HL-60/S4 treated with retinoic acid at 250 ng/mL for 4 days and 3 days (cell line): ENCODE measurements around the gene VDR.

ENCODE experiments used
- in situ Hi-C: fragments of 300-500 bp; cut with MboI; formaldehyde crosslinking; loops from 2 replicates; pipeline ENCODE4 v1.7.0; 2022; ENCODE audit warnings: low sequenced_read_pairs

The VDR gene

DNA sequence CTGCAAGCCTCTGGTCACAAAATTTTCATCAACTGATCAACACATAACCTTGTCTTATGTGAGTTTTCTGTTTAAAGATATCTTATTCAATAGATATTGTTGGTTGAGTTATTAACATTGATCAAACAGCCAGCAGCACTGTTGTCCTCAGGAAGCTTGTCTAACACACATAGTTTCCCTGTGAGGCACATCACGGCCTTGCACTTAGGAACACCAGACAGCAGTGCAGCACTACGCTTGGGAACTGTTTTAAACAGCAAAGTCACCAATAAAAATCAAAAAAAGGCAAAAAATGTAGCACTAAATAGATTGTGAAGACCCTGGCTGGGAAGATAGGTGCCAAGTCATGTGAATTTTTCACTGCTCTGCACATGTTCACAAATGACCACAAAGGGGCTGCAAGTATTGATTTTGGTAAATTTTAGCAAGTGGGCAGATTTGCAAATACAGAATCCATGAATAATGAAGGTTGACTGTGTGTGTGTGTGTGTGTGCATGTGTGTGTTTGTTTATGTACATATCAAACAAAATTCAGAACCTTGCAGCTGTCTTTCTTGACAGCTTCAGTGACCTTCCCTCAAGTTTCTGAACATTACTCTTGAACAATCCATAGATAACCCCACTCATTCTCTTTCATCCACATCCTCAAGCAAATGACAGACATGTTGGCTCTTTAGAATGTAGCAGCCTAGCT is 28.9 kb downstream of the VDR start:
- in situ Hi-C loops: no loop called here

- in situ Hi-C loops: no loop called here
Measured at GRCh38 chr12:47874316-47874715, 30.5 kb downstream of the VDR start.

GRCh38 chr12:47870175-47870781 is 34.5 kb downstream of the VDR start:
- in situ Hi-C loops: no loop called here

DNA sequence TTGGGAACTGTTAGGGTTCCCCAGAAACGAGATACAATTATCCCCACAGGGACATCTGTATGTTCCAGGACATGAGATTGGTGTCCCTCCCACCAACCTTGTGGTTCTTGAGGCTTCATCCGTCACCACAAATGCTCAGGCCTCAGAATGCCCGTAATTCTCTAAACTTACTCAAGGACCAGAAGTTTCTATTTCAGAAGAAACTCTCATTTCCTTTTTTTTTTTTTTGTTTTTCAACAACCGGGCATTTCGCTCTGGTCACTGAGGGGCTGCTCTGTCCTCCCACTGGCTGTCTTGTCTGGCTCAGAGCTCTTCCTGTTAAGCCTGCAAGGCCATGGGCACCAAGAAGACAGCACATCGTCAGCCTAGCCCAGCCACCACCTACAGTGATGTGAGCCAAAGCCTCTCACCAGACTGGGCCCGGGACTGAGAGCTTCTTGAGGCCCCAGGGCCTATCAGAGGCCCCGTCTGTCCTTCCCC is 36.2 kb downstream of the VDR start:
- in situ Hi-C loops: no loop called here

DNA sequence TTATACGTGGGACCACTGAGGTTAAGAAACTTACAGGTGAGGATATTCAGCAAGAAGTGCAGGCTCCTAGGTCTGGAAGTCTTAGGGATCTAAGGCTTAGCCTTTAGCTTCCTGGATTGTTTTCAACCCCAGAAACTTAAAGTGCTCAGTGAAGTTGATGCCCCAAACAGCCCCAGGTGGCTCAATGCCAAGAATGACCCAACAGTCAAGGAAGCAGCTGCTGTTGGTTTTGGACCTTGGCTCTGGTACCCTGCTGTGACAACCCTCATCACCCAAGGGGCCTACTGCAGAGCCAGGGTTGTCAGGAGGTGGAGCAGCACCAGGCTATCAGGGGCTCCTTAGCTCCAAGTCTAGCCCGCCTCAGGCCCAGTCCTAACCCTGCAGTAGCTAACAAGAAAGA is 36.8 kb downstream of the VDR start:
- in situ Hi-C loops: no loop called here

- in situ Hi-C loops: no loop called here
Measured at GRCh38 chr12:47867495-47867941, 37.3 kb downstream of the VDR start.

GRCh38 chr12:47864646-47865235 is 40.1 kb downstream of the VDR start:
- in situ Hi-C loops: no loop called here

DNA sequence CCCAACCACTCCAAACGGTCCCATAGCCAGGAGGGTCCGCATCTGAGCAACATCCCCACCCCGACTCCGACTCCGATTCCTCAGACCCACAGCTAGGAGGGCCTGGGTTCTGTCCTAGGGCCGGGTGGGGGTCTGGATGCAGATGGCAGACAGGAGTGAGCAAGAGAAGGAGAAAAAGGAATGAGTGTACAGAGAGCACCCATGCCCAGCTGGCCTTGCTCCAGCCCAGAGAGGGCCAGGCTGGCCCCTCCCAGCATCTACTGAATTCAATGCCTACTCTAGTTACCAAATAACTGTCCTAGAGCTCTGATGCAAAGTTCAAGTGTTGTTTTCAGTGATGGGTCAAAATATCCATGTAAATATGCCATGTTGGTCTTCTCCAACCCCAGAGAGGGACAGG is 40.8 kb downstream of the VDR start:
- in situ Hi-C loops: no loop called here

- in situ Hi-C loops: no loop called here
Measured at GRCh38 chr12:47863467-47863866, 41.3 kb downstream of the VDR start.

DNA sequence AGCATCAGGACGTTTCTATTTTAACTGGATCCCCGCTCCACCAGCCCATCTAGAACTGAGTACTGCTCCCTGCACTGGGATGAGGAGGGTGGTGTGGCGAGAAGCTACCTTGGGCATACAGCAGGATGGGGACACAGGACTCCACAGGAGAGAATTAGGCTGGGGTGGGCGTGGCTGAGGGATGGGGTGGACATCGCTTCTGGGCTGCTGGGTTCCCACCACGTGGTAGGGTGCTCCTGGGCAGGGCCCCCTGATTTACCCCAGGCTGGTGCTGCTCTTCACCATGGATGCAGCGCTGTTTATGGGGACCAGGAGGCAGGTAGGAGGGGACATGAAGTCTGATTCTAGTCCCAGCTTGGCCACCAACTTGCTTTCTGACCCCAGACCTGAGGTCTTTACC is 41.9 kb downstream of the VDR start:
- in situ Hi-C loops: no loop called here

DNA sequence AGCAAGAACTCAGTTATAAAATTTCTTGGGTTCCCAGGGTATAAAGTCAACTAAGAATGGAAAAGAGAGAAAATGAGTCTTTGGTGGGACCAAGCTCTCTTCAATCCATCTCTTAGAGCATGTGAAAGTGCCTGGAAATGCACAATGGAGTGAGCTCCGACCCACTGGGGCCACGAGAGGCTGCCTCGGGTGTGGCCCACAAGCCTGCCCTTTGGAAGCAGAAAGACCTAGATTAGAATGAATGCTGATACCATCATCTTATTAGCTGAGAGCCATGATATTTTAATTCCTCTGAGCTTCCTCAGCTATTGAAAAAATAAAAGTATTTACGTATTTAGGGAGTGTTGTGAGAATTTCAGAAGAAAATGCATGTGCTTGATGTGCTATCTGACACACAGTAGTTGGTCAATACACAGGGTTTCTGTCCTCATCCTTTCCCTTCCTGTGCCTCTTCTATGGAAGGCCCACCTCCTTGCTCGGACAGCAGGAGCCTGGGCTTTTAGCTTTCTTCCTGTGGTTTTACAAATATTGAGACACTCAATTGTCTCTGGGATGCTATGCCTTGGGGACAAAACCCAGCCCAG is 42.5 kb downstream of the VDR start:
- in situ Hi-C loops: no loop called here

DNA sequence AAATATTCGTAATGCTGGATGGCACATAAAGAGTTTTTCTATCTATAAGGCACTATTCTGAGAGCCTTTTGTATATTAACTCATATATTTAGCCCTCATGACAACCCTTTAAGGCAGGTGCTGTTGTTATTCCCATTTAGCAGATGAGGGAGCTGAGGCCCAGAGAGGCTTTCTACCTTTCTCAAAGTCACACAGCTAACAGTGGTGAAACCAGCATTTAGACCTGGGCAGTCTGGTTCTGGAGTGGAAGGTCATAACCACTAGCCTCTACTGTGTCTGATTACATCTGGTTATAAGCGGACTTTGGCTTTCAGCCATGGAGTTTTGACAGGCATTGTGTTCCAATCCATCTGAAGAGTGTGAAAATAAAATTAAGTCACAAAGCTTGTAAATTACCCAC is 43.9 kb downstream of the VDR start:
- in situ Hi-C loops: no loop called here

DNA sequence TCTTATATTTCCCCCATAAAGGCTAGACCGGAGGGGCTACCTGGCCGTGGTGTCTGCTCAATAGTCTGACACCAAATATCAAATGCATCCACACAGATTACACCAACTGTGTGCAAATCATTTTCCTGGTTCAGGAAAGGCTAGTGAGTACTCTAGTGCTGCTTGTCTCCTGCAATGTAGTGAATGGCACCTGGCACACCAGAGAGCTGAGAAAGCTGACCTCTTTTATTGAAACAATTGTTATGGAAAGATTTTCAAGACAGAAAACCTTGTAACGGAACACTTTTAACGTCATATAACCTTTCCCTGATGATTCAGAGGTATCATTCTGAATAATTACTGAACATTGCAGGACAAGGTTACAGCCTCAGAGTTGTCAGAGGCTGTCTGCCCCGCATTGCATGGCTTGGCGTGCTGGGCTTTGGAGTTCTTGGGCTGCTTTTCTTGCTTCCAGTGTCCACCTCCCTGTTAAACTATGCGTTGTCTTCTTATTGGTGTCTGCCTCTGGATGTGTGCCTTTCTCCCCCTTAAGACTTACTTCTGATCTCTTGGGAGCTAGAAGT is 44.4 kb downstream of the VDR start:
- in situ Hi-C loops: no loop called here

GRCh38 chr12:47858511-47859266 is 46.1 kb downstream of the VDR start:
- in situ Hi-C loops: no loop called here

GRCh38 chr12:47856721-47857575 is 47.8 kb downstream of the VDR start:
- in situ Hi-C loops: no loop called here

DNA sequence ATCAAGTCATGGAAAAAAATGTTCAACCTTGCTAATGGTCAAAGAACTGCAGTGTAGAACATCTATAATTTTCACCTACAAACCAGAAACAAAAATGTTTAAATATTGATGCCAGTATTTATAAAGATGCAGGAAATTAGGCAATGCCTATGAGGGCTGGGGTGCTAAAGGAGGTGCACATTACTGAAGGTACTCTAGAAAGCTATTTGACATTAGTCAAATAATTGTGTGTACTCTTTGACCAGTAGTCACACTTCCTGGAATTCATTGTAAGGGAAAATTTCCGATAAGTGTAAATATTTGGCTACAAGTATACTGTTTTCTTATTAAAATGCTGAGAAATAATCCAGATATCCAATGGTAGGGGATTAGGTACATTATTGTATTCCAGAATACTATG is 48.7 kb downstream of the VDR start:
- in situ Hi-C loops: no loop called here

DNA sequence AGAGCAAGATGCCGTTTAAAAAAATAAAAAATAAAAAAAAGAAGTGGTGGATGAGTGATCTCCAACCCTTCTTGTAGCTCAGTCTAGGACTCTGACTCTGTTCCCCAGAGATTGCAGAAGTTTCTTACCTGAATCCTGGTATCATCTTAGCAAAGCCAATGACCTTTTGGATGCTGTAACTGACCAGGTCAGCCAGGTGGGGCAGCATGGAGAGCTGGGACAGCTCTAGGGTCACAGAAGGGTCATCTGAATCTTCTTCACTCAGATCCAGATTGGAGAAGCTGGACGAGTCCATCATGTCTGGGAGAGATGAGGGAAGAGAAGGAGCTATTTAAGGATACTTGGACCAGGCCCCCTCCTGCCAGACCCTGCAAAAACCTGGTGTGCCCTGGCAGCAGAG is 49.3 kb downstream of the VDR start:
- in situ Hi-C loops: no loop called here

DNA sequence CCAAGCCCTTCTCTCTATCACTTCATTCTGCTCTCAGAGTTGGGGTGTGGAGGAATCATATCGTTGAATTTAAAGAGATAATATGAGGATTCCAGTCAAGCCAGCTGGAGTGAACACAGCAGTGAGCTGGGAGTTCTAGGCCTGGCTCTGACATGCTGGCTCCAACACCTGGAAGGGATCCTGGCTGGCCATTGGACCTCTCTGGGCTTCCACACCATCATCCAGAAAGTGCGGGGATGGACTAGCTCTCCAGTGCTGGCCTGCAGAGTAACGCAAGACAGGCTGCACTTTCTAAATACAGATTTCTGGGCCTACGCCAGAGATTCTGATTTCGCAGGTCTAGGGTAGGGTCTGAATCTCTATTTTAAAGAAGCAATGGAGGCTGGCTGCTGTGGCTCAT is 50.3 kb downstream of the VDR start:
- in situ Hi-C loops: no loop called here

GRCh38 chr12:47852096-47852571 is 52.7 kb downstream of the VDR start:
- in situ Hi-C loops: no loop called here
